ENCODE results near the gene PDXK.
"Not testable (repeated sequence)": the region's sequence is repeated elsewhere in the genome, so short reads cannot be mapped to it uniquely, and the experiment has no call there.

- TF ChIP-seq, protein P1, sequence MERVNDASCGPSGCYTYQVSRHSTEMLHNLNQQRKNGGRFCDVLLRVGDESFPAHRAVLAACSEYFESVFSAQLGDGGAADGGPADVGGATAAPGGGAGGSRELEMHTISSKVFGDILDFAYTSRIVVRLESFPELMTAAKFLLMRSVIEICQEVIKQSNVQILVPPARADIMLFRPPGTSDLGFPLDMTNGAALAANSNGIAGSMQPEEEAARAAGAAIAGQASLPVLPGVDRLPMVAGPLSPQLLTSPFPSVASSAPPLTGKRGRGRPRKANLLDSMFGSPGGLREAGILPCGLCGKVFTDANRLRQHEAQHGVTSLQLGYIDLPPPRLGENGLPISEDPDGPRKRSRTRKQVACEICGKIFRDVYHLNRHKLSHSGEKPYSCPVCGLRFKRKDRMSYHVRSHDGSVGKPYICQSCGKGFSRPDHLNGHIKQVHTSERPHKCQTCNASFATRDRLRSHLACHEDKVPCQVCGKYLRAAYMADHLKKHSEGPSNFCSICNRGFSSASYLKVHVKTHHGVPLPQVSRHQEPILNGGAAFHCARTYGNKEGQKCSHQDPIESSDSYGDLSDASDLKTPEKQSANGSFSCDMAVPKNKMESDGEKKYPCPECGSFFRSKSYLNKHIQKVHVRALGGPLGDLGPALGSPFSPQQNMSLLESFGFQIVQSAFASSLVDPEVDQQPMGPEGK (CRISPR knock-in tag; IDR thresholded peaks at IDR 0.05): not testable (repeated sequence)
- TF ChIP-seq CEBPB (IDR thresholded peaks at IDR 0.05; ENCODE audit: borderline replicate concordance, low read depth, low read length); SMC3 (IDR thresholded peaks at IDR 0.05; ENCODE audit: low read length); PAX8 (CRISPR knock-in tag; IDR thresholded peaks at IDR 0.05; ENCODE audit: borderline replicate concordance): not testable (repeated sequence)
- TF ChIP-seq, protein P2, sequence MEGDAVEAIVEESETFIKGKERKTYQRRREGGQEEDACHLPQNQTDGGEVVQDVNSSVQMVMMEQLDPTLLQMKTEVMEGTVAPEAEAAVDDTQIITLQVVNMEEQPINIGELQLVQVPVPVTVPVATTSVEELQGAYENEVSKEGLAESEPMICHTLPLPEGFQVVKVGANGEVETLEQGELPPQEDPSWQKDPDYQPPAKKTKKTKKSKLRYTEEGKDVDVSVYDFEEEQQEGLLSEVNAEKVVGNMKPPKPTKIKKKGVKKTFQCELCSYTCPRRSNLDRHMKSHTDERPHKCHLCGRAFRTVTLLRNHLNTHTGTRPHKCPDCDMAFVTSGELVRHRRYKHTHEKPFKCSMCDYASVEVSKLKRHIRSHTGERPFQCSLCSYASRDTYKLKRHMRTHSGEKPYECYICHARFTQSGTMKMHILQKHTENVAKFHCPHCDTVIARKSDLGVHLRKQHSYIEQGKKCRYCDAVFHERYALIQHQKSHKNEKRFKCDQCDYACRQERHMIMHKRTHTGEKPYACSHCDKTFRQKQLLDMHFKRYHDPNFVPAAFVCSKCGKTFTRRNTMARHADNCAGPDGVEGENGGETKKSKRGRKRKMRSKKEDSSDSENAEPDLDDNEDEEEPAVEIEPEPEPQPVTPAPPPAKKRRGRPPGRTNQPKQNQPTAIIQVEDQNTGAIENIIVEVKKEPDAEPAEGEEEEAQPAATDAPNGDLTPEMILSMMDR (CRISPR knock-in tag; IDR thresholded peaks at IDR 0.05): not testable (repeated sequence)
These were observed 5.8 kb upstream of the PDXK start for GRCh38 chr21:43713123-43713522.

All from HepG2 (cell line).